ENCODE measurements around the gene CHST8.

Gene CHST8

GRCh38 chr19:33799476-33799875, 177.7 kb downstream of the CHST8 start:
- no peak for DNase-seq

GRCh38 chr19:33800012-33800680, 178.4 kb downstream of the CHST8 start:
- no peak for DNase-seq

- DNase-seq, result no peak
Measured at GRCh38 chr19:33801411-33801810, 179.7 kb downstream of the CHST8 start.

- DNase-seq, result no peak
Measured at GRCh38 chr19:33802001-33802400, 180.2 kb downstream of the CHST8 start.

GRCh38 chr19:33802801-33803200, 181.0 kb downstream of the CHST8 start:
- no peak for DNase-seq

GRCh38 chr19:33803383-33803782, 181.6 kb downstream of the CHST8 start:
- DNase-seq, result no peak

GRCh38 chr19:33804021-33804799, 182.5 kb downstream of the CHST8 start:
- DNase-seq, result no peak

- DNase-seq, result no peak
Measured at GRCh38 chr19:33805313-33805712, 183.6 kb downstream of the CHST8 start.

GRCh38 chr19:33805840-33806433, 184.2 kb downstream of the CHST8 start:
- DNase-seq, result no peak

GRCh38 chr19:33806434-33806881, 184.7 kb downstream of the CHST8 start:
- no peak for DNase-seq

GRCh38 chr19:33808399-33808798, 186.6 kb downstream of the CHST8 start:
- DNase-seq, result no peak

GRCh38 chr19:33809960-33810359, 188.2 kb downstream of the CHST8 start:
- DNase-seq, result no peak

- no peak for DNase-seq
Measured at GRCh38 chr19:33810821-33811220, 189.1 kb downstream of the CHST8 start.

- no peak for DNase-seq
Measured at GRCh38 chr19:33811246-33811645, 189.5 kb downstream of the CHST8 start.

GRCh38 chr19:33811736-33812387, 190.1 kb downstream of the CHST8 start:
- no peak for DNase-seq

GRCh38 chr19:33812388-33813330, 190.9 kb downstream of the CHST8 start:
- no peak for DNase-seq

GRCh38 chr19:33813391-33814101, 191.8 kb downstream of the CHST8 start:
- no peak for DNase-seq

- DNase-seq, result no peak
Measured at GRCh38 chr19:33814181-33815165, 192.7 kb downstream of the CHST8 start.

- no peak for DNase-seq
Measured at GRCh38 chr19:33815380-33816340, 193.9 kb downstream of the CHST8 start.
